Type B pancreatic cell (in vitro differentiated cells): Measurements from ENCODE around the gene CHRM5. TPM values are rescaled to one million over a fixed set of nuclear protein-coding genes. Genes with fewer than 3 reads are reported as not detected.

ENCODE experiments used
- DNase-seq: peaks from one replicate; pipeline ENCODE4 v3.0.0; 2021; ENCODE audit warnings: mixed read lengths; ENCODE audit not compliant: unreplicated experiment; ENCODE audit errors: extremely low spot score
- H3K27ac Mint-ChIP-seq: 2 replicates; pipeline ENCODE4 v1.8.0; 2021; ENCODE audit warnings: mild to moderate bottlenecking, mixed read lengths
- H3K27me3 Mint-ChIP-seq: 2 replicates; pipeline ENCODE4 v1.8.0; 2021; ENCODE audit warnings: mixed read lengths
- H3K36me3 Mint-ChIP-seq: 2 replicates; pipeline ENCODE4 v1.8.0; 2021; ENCODE audit warnings: mixed read lengths
- H3K4me1 Mint-ChIP-seq: one replicate; pipeline ENCODE4 v1.8.0; 2021; ENCODE audit warnings: mixed read lengths; ENCODE audit not compliant: unreplicated experiment
- H3K4me3 Mint-ChIP-seq: 2 replicates; pipeline ENCODE4 v1.8.0; 2021; ENCODE audit warnings: mild to moderate bottlenecking, mixed read lengths
- H3K9me3 Mint-ChIP-seq: 2 replicates; pipeline ENCODE4 v1.8.0; 2021; ENCODE audit warnings: mixed read lengths
- CTCF ChIP-seq: fragments of 200-600 bp; sonication (generic); conservative IDR thresholded peaks from 2 replicates; pipeline ENCODE4 v1.5.0; 2021; ENCODE audit warnings: antibody characterized with exemption, mild to moderate bottlenecking
- total RNA-seq: library from RNA; stranded (reverse); gene quantifications from 2 replicates; pipeline ENCODE4 v1.2.1, GENCODE V29; 2021; ENCODE audit warnings: low replicate concordance

CHRM5 gene
- total RNA-seq, 1 donor from 2014 or later, result not detected

- no peak overlapping the region for H3K4me3 Mint-ChIP-seq
These were observed 96.1 kb downstream of the CHRM5 start for GRCh38 chr15:34064438-34064837.

GRCh38 chr15:34065261-34065660, 97.0 kb downstream of the CHRM5 start:
- H3K9me3 Mint-ChIP-seq, result no peaks in the 10 kb centered on the region
- H3K27ac Mint-ChIP-seq, result no peak overlapping the region
- H3K4me1 Mint-ChIP-seq, result peaks cover 5% of the 10 kb centered on the region
- peaks cover 7% of the 10 kb centered on the region for H3K27me3 Mint-ChIP-seq
- no peaks in the 10 kb centered on the region for H3K36me3 Mint-ChIP-seq
- no peak overlapping the region for H3K4me3 Mint-ChIP-seq
- TF ChIP-seq CTCF, result no peak
- DNase-seq, result no peak

More at GRCh38 chr15:34064438-34064837, 96.1 kb downstream of the CHRM5 start:
- no peak for TF ChIP-seq CTCF
- H3K9me3 Mint-ChIP-seq, result no peaks in the 10 kb centered on the region
- H3K36me3 Mint-ChIP-seq, result no peaks in the 10 kb centered on the region
- H3K27ac Mint-ChIP-seq, result no peak overlapping the region
- H3K27me3 Mint-ChIP-seq, result peaks cover 10% of the 10 kb centered on the region
- peaks cover 5% of the 10 kb centered on the region for H3K4me1 Mint-ChIP-seq
- DNase-seq, result no peak

GRCh38 chr15:34065941-34066340, 97.6 kb downstream of the CHRM5 start:
- H3K27ac Mint-ChIP-seq, result no peak overlapping the region
- H3K27me3 Mint-ChIP-seq, result peaks cover 7% of the 10 kb centered on the region
- TF ChIP-seq CTCF, result no peak
- H3K4me3 Mint-ChIP-seq, result no peak overlapping the region
- peaks cover 5% of the 10 kb centered on the region for H3K4me1 Mint-ChIP-seq
- H3K36me3 Mint-ChIP-seq, result no peaks in the 10 kb centered on the region
- H3K9me3 Mint-ChIP-seq, result no peaks in the 10 kb centered on the region
- DNase-seq, result no peak

GRCh38 chr15:34070003-34070402, 101.7 kb downstream of the CHRM5 start:
- Mint-ChIP-seq H3K27ac (no peak overlapping the region), H3K9me3 (no peaks in the 10 kb centered on the region), H3K36me3 (no peaks in the 10 kb centered on the region), H3K4me3 (no peak overlapping the region), H3K27me3 (peaks cover 2% of the 10 kb centered on the region), H3K4me1 (no peaks in the 10 kb centered on the region)
- no peak for TF ChIP-seq CTCF
- DNase-seq, result no peak

- no peak for DNase-seq
- no peak overlapping the region for H3K4me3 Mint-ChIP-seq
- no peaks in the 10 kb centered on the region for H3K4me1 Mint-ChIP-seq
- no peak for TF ChIP-seq CTCF
- no peaks in the 10 kb centered on the region for H3K9me3 Mint-ChIP-seq
- H3K36me3 Mint-ChIP-seq, result no peaks in the 10 kb centered on the region
- no peak overlapping the region for H3K27ac Mint-ChIP-seq
- H3K27me3 Mint-ChIP-seq, result no peaks in the 10 kb centered on the region
These were observed 108.5 kb downstream of the CHRM5 start for GRCh38 chr15:34076785-34077184.

GRCh38 chr15:34078900-34079299, 110.6 kb downstream of the CHRM5 start:
- DNase-seq, result no peak
- TF ChIP-seq CTCF, result no peak
- Mint-ChIP-seq H3K9me3 (no peaks in the 10 kb centered on the region), H3K4me3 (no peak overlapping the region), H3K27me3 (no peaks in the 10 kb centered on the region), H3K4me1 (no peaks in the 10 kb centered on the region), H3K27ac (no peak overlapping the region), H3K36me3 (peaks cover 5% of the 10 kb centered on the region)
